ACC112 (cell line): ENCODE data around the gene YTHDF1.
"Not testable (repeated sequence)": the region's sequence is repeated elsewhere in the genome, so short reads cannot be mapped to it uniquely, and the experiment has no call there.

ENCODE experiments used
- H2AFZ ChIP-seq: fragments of 200-600 bp; sonication (generic); one replicate; pipeline ENCODE4 v1.6.0; 2017; ENCODE audit warnings: antibody characterized with exemption, low read length; ENCODE audit not compliant: unreplicated experiment
- H3K27ac ChIP-seq: fragments of 200-600 bp; sonication (generic); 2 replicates; pipeline ENCODE4 v1.5.1; 2014; ENCODE audit warnings: low read depth, mild to moderate bottlenecking, antibody characterized with exemption, low read length, moderate library complexity
- H3K27me3 ChIP-seq: fragments of 200-600 bp; sonication (generic); 2 replicates; pipeline ENCODE4 v1.6.1; 2014; ENCODE audit warnings: mild to moderate bottlenecking, antibody characterized with exemption, low read length, moderate library complexity, mixed read lengths; ENCODE audit not compliant: insufficient read depth
- H3K36me3 ChIP-seq: fragments of 200-600 bp; sonication (generic); 2 replicates; pipeline ENCODE4 v1.6.1; 2016; ENCODE audit warnings: mild to moderate bottlenecking, antibody characterized with exemption, low read length, moderate library complexity, mixed read lengths; ENCODE audit not compliant: insufficient read depth
- H3K4me1 ChIP-seq: fragments of 200-600 bp; sonication (generic); one replicate; pipeline ENCODE4 v1.6.1; 2016; ENCODE audit warnings: low read length, mixed read lengths; ENCODE audit not compliant: insufficient read depth, unreplicated experiment, control insufficient read depth
- H3K4me3 ChIP-seq: fragments of 200-600 bp; sonication (generic); 2 replicates; pipeline ENCODE4 v1.5.1; 2014; ENCODE audit warnings: mild to moderate bottlenecking, low read depth, low read length
- H3K79me2 ChIP-seq: fragments of 200-600 bp; sonication (generic); one replicate; pipeline ENCODE4 v1.6.0; 2016; ENCODE audit warnings: low read length; ENCODE audit not compliant: control insufficient read depth, unreplicated experiment, insufficient read depth

Gene YTHDF1

GRCh38 chr20:63160641-63161175, 55.2 kb downstream of the YTHDF1 start:
- Histone ChIP-seq H2AFZ (no peak overlapping the region), H3K27ac (no peak overlapping the region), H3K36me3 (no peaks in the 10 kb centered on the region), H3K4me1 (peaks cover 3% of the 10 kb centered on the region), H3K79me2 (no peaks in the 10 kb centered on the region), H3K27me3 (peaks cover 42% of the 10 kb centered on the region), H3K4me3 (no peak overlapping the region)

GRCh38 chr20:63159826-63160640, 55.9 kb downstream of the YTHDF1 start:
- Histone ChIP-seq H3K4me1 (peaks cover 3% of the 10 kb centered on the region), H2AFZ (no peak overlapping the region), H3K27me3 (peaks cover 49% of the 10 kb centered on the region), H3K36me3 (no peaks in the 10 kb centered on the region), H3K4me3 (no peak overlapping the region), H3K27ac (no peak overlapping the region), H3K79me2 (no peaks in the 10 kb centered on the region)

DNA sequence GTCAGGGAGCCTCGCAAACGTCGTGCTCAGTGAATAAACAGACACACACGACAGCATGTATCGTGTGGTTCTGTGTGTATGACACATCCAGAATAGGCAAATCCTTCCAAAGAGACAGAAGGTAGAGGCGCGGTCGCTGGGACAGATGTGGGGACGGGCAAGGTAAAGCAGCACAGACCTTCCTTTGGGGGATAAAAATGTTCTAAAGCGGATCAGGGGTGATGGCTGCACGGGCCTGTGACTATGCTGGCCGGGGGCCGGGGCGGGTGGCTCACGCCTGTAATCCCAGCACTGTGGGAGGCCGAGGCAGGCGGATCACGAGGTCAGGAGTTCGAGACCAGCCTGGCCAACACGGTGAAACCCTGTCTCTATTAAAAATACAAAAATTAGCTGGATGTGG, 56.7 kb downstream of the YTHDF1 start:
- not testable (repeated sequence) for H3K27ac ChIP-seq, H3K79me2 ChIP-seq, H3K4me3 ChIP-seq, H3K36me3 ChIP-seq, H2AFZ ChIP-seq, H3K4me1 ChIP-seq
- peaks cover 52% of the 10 kb centered on the region for H3K27me3 ChIP-seq

DNA sequence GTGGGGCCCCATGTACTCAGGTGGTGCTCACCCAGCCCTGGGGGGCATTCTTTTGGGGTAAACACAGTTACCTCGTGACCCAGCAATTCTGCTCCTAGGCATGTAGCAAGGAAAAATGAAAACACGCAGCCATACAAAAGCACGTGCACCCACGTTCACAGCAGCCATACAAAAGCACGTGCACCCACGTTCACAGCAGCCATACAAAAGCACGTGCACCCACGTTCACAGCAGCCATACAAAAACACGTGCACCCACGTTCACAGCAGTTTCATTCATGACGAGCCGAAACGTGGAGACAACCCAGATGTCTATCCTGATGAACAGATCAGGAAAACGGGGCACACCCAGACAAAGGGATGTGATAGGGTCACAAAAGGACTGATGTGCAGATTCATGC, 57.1 kb downstream of the YTHDF1 start:
- Histone ChIP-seq H3K27me3 (peaks cover 52% of the 10 kb centered on the region), H2AFZ (no peak overlapping the region), H3K36me3 (no peaks in the 10 kb centered on the region), H3K4me3 (no peak overlapping the region), H3K4me1 (peaks cover 3% of the 10 kb centered on the region), H3K79me2 (no peaks in the 10 kb centered on the region), H3K27ac (no peak overlapping the region)

- Histone ChIP-seq H3K27me3 (peaks cover 52% of the 10 kb centered on the region), H3K4me3 (no peak overlapping the region), H3K27ac (no peak overlapping the region), H3K4me1 (peaks cover 3% of the 10 kb centered on the region), H2AFZ (no peak overlapping the region), H3K79me2 (no peaks in the 10 kb centered on the region), H3K36me3 (no peaks in the 10 kb centered on the region)
Observed at GRCh38 chr20:63158352-63158751, 57.6 kb downstream of the YTHDF1 start.

DNA sequence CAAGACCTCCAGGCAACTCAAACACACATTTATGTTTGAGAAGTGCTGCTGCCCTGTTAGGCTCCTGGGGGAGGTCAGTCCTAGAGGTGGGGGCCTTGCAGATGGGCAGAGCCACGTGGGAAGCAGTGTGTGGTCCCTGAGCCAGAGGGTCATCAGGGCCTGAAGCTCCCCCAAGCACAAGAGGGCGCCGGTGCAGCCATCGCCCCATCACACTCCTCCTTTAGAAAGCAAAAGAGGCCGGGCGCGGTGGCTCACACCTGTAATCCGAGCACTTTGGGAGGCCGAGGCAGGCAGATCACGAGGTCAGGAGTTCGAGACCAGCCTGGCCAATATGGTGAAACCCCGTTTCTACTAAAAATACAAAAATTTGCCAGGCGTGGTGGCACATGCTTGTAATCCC, 58.5 kb downstream of the YTHDF1 start:
- H3K4me3 ChIP-seq, H2AFZ ChIP-seq, H3K79me2 ChIP-seq, H3K27ac ChIP-seq, H3K4me1 ChIP-seq, H3K36me3 ChIP-seq: not testable (repeated sequence)
- peaks cover 51% of the 10 kb centered on the region for H3K27me3 ChIP-seq

- H3K36me3 ChIP-seq: no peaks in the 10 kb centered on the region
- H3K27me3 ChIP-seq: peaks cover 46% of the 10 kb centered on the region
- no peak overlapping the region for H3K4me3 ChIP-seq
- H3K4me1 ChIP-seq: peaks cover 3% of the 10 kb centered on the region
- no peak overlapping the region for H2AFZ ChIP-seq
- H3K79me2 ChIP-seq: no peaks in the 10 kb centered on the region
- no peak overlapping the region for H3K27ac ChIP-seq
Observed at GRCh38 chr20:63156221-63156671, 59.7 kb downstream of the YTHDF1 start.

- Histone ChIP-seq H3K27ac (no peak overlapping the region), H2AFZ (no peak overlapping the region), H3K4me1 (peaks cover 3% of the 10 kb centered on the region)
Observed at GRCh38 chr20:63155266-63156165, 60.4 kb downstream of the YTHDF1 start.

DNA sequence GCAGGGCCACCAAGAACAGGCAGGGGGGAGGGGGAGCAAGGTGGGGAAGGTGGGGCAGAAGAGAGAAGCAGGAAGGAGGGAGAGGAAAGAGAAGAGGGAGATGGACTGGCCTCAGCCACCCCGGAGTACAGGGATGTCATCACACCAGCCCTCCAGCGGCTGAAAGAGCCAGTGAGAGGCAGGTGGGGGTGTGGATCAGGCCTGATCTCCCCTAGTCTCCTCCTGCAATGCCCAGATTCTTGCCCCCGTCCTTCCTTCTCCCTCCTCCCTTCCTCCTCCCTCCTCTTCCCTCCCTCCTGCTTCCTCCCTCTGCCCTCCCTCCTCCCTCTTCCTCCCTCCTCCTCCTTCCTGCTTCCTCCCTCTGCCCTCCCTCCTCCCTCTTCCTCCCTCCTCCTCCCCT, 61.5 kb downstream of the YTHDF1 start:
- H2AFZ ChIP-seq: no peak overlapping the region
- H3K36me3 ChIP-seq: no peaks in the 10 kb centered on the region
- peaks cover 3% of the 10 kb centered on the region for H3K4me1 ChIP-seq
- H3K27me3 ChIP-seq: peaks cover 51% of the 10 kb centered on the region
- no peaks in the 10 kb centered on the region for H3K79me2 ChIP-seq
- no peak overlapping the region for H3K27ac ChIP-seq
- no peak overlapping the region for H3K4me3 ChIP-seq

More at GRCh38 chr20:63155266-63156165, 60.4 kb downstream of the YTHDF1 start:
- no peak overlapping the region for H3K4me3 ChIP-seq
- H3K27me3 ChIP-seq: peaks cover 46% of the 10 kb centered on the region
- H3K79me2 ChIP-seq: no peaks in the 10 kb centered on the region
- H3K36me3 ChIP-seq: no peaks in the 10 kb centered on the region

- Histone ChIP-seq H3K4me3 (no peak overlapping the region), H3K27ac (no peak overlapping the region), H2AFZ (no peak overlapping the region), H3K4me1 (peaks cover 3% of the 10 kb centered on the region), H3K27me3 (peaks cover 57% of the 10 kb centered on the region), H3K79me2 (no peaks in the 10 kb centered on the region), H3K36me3 (no peaks in the 10 kb centered on the region)
Observed at GRCh38 chr20:63153254-63154221, 62.4 kb downstream of the YTHDF1 start.
